Activated T-cell treated with anti-CD3 and anti-CD28 coated beads, Interleukin-2, amount 50 U/mL, for 4 hours (primary cell): ENCODE data around the gene EFNA5. TPM values are rescaled to one million over a fixed set of nuclear protein-coding genes. Genes with fewer than 3 reads are reported as not detected.
"Not testable (repeated sequence)": the region's sequence is repeated elsewhere in the genome, so short reads cannot be mapped to it uniquely, and the experiment has no call there.

Experiments
- ATAC-seq, 2 donors: fragments of 200-7000 bp; cut with Tn5 transposase; one replicate each; pipeline ENCODE4 v1.10.0; 2021
- DNase-seq: peaks from one replicate; pipeline ENCODE4 v3.0.0-alpha.2; 2020
- H3K27me3 Mint-ChIP-seq: one replicate; pipeline ENCODE4 v1.8.0; 2021; ENCODE audit warnings: low read depth, mixed read lengths
- H3K36me3 Mint-ChIP-seq: one replicate; pipeline ENCODE4 v1.8.0; 2022; ENCODE audit warnings: mixed read lengths; ENCODE audit not compliant: insufficient read depth
- H3K4me1 Mint-ChIP-seq: one replicate; pipeline ENCODE4 v1.8.0; 2021; ENCODE audit warnings: low read depth, mixed read lengths
- H3K4me3 Mint-ChIP-seq: one replicate; pipeline ENCODE4 v1.8.0; 2021; ENCODE audit warnings: mild to moderate bottlenecking, moderate library complexity, mixed read lengths
- H3K9me3 Mint-ChIP-seq: one replicate; pipeline ENCODE4 v1.8.0; 2021; ENCODE audit warnings: mixed read lengths
- total RNA-seq, 3 donors: library from RNA; stranded (reverse); gene quantifications; one replicate each; pipeline ENCODE4 v1.2.1, GENCODE V29; 2021

The EFNA5 gene
- total RNA-seq, 3 donors from 2014 or later = 0.13 to 0.24 TPM; not detected in 1

DNA sequence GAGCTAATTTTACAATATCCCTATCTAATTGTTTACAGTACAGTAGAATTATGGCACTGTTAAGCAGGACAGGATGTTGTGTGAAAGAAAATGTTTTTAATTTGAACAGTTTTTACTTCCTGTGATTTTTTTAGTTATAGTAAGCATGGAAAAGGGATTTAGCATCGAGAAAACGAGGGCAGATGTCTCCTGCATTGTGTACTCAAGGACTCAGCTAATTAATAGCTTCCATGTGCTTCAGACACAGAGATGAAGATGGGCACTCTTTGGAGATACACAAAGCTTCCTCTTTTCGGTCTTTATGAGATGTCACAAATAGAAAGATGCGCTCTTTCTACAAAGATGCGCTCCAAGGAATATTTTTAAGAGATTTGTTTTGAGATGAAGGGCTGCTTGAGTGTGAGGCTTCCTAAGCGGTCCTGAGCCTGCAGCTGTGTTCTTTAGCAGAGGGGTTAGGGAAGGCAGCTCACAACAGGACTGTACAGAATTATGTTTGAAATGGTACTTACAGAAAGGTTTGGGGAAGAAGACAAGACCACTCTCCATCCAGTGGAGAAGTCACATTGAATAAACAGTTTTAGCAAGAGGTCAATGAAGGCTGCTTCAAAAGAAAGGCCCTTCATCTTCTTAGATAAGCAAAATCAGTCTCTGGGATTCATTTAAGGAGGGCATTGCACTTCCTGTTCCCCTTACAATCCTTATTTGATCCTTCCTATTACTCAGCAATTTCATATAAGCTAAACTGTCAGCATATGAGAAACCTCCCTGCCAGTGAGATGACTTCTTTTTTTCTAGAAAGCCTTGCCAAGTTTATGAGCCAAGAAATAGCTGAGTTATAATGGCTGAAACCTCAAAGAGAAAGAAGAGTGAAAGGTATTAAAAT, 311.5 kb downstream of the EFNA5 start:
- H3K9me3 Mint-ChIP-seq = no peaks in the 10 kb centered on the region
- no peaks in the 10 kb centered on the region for H3K36me3 Mint-ChIP-seq
- ATAC-seq (no peak), DNase-seq (no peak)
- no peak overlapping the region for H3K4me3 Mint-ChIP-seq
- no peaks in the 10 kb centered on the region for H3K27me3 Mint-ChIP-seq
- H3K4me1 Mint-ChIP-seq = no peaks in the 10 kb centered on the region

DNA sequence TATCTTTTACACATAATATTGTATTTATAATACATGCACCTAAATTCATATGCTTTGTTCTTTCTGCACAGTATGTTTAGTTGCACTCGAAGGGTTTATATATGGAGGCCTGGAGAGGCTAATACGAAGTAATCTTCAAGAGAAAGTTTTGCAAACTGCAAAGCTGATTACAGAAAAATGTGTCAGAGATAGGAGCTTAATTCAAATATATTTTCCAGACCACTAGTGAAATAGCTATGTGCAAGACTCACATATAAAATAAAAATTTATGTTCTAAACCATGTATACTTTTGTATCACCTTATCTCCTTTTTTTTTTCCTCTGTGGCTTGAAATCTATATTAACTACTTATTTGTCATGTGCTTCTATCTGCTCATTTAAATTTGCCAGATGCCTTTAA, 313.8 kb downstream of the EFNA5 start:
- no peaks in the 10 kb centered on the region for H3K9me3 Mint-ChIP-seq
- H3K36me3 Mint-ChIP-seq = no peaks in the 10 kb centered on the region
- DNase-seq (no peak), ATAC-seq (no peak)
- H3K27me3 Mint-ChIP-seq = no peaks in the 10 kb centered on the region
- no peak overlapping the region for H3K4me3 Mint-ChIP-seq
- no peaks in the 10 kb centered on the region for H3K4me1 Mint-ChIP-seq

DNA sequence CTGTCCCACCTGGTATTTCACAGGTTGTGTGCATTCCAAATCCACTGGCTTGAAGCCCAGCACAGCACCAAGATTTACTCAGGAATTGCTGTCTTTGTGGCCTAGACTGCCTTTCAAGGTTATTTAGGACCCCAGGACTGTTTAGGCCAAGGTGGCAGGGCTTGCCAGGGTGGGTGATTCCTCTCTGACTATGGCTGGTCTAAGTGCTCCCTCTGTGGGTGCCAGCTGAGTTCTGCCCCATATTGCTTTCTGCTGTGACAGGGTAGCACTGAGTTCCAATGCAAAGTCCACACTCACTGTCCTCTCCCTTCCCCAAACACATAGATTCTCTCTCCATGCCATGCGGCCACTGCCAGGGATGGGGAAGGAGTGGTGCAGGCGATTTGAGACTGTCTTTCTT, 318.2 kb downstream of the EFNA5 start:
- no peak for ATAC-seq
- Mint-ChIP-seq H3K36me3 (no peaks in the 10 kb centered on the region), H3K4me3 (no peak overlapping the region), H3K4me1 (no peaks in the 10 kb centered on the region), H3K27me3 (no peaks in the 10 kb centered on the region), H3K9me3 (peaks cover 5% of the 10 kb centered on the region)
- no peak for DNase-seq

DNA sequence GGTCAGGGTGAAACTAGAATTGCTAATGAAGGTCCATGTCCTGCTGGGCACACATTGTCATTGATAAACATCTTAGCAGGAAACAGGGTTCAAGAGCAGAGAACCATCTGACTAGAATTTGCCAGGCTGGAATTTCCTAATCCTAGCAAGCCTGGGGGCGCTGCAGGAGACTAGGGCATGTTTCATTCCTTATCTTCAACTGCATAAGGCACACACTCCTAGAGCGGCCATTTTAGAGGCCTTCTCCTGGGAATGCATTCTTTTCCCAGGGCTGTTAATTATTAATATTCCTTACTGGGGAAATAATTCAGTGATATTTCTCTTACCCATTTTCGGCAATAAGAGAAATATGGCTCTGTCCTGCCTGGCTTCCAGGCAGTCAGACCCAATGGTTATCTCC, 324.2 kb downstream of the EFNA5 start:
- H3K4me1 Mint-ChIP-seq, DNase-seq, ATAC-seq, H3K27me3 Mint-ChIP-seq, H3K4me3 Mint-ChIP-seq, H3K36me3 Mint-ChIP-seq: not testable (repeated sequence)
- peaks cover 28% of the 10 kb centered on the region for H3K9me3 Mint-ChIP-seq

DNA sequence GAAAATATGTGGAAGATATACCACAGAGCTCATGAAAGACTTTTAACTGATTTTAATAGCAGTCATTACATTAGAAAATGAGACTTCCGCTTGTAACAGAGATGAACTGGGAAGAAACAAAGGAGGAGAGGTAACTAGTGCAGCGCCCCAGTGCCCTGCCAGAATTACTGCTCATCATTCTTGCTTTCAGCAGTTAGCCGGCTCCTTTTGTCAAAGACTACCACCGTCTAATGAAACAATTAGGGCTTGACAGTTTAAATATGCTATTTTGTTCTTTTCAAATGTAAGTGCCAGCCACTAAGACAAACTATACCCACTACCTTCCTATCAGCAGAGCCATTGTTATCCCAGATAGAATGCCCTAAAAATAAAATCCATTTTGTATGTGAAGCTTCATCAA, 328.4 kb downstream of the EFNA5 start:
- ATAC-seq = no peak
- Mint-ChIP-seq H3K4me3 (no peak overlapping the region), H3K27me3 (no peaks in the 10 kb centered on the region), H3K9me3 (peaks cover 23% of the 10 kb centered on the region), H3K4me1 (no peaks in the 10 kb centered on the region), H3K36me3 (no peaks in the 10 kb centered on the region)
- DNase-seq = no peak

DNA sequence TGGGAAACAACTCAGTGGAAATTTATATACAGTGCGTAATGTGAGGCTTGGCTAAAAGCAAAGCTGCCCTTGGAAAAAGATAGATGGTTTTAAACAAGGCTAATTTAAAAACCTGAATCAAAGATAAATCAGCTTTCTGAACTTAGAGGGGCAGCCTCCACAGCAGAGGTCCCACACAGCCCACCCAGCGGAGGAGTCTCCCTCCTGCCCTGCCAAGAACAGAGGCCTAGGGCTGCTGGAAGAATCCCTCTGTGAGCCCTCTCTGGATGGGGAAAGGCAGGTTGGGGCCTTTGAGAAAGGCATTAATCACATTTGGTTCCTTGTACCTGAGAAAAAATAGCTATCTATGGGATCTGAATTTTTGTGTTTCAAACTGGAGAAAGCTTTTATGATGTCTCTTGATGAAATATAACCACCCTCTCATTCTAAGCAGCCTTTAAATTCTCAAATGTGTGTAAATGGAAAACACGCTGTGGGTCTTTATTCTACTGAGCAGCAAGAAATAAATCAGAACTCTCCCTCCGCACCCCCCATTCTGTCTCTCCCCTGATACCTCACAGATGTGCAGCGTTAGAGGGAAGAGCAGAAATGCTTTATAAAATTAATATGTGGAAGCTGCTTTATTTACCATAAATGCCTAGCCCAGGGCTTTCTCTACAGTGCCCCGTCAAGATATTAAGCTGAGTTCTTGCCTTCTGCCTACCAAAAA, 329.2 kb downstream of the EFNA5 start:
- H3K4me3 Mint-ChIP-seq = no peak overlapping the region
- DNase-seq (no peak), ATAC-seq (no peak)
- peaks cover 23% of the 10 kb centered on the region for H3K9me3 Mint-ChIP-seq
- no peaks in the 10 kb centered on the region for H3K27me3 Mint-ChIP-seq
- no peaks in the 10 kb centered on the region for H3K36me3 Mint-ChIP-seq
- H3K4me1 Mint-ChIP-seq = no peaks in the 10 kb centered on the region

DNA sequence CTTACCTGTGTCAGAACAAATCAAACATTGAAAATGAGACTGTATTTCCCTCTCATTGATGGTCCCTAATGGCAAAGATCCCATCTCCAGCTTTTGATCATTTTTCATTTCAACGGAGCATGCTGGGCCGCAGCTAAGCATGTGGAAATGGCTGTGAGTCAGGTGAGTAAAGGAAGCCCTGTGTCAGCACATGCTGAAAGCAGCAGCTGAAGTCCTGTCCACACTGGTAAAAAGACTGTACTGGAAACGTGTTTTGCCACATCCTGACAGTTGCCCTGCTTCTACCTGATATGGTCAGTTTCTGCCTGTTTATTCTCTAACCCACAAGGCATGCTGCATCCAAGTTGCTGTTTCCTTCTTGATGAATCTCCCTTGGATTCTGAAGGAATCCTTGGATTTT, 330.1 kb downstream of the EFNA5 start:
- H3K4me1 Mint-ChIP-seq = no peaks in the 10 kb centered on the region
- H3K9me3 Mint-ChIP-seq = peaks cover 18% of the 10 kb centered on the region
- DNase-seq (no peak), ATAC-seq (no peak)
- no peaks in the 10 kb centered on the region for H3K36me3 Mint-ChIP-seq
- H3K4me3 Mint-ChIP-seq = no peak overlapping the region
- no peaks in the 10 kb centered on the region for H3K27me3 Mint-ChIP-seq

DNA sequence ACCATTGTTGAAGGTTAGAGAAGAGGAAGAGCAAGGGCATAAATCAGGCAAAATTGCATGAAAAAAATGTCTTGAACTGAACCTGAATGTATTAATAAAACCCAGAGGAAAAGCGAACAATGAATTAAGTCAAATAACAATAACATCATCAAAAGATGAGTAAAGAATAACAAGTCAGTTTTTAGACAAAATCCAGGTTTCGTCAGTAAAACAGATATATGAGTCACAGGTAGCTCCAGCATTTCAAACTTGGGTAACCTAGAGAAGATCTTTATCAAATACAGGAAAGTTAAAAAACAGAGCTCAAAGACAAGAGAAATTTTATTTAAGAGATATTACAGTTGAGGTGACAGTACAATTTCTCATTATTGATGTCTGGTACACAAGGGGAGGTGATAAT, 332.4 kb downstream of the EFNA5 start:
- H3K36me3 Mint-ChIP-seq = no peaks in the 10 kb centered on the region

DNA sequence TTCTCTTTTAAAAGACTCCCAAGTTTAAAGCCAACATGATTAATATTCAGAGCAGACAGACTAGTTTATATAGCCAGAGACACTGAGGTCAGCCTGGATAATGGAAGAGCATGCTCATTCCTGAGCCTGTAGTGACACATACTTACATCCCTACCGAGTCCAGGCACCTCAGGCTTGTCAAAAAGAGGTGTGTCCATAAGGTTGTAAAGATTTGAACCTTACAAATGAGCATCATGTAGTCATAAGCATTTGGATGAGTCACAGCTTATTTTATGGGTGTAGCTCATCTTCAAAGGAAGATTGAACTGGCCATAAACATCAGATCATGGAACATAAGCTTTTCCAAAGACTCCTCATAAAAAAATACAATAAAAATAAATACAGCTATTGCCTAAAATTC, 333.5 kb downstream of the EFNA5 start:
- Mint-ChIP-seq H3K36me3 (no peaks in the 10 kb centered on the region), H3K9me3 (no peaks in the 10 kb centered on the region), H3K27me3 (no peaks in the 10 kb centered on the region), H3K4me3 (no peak overlapping the region), H3K4me1 (no peaks in the 10 kb centered on the region)
- ATAC-seq (no peak), DNase-seq (no peak)

More for the DNA sequence above, 332.4 kb downstream of the EFNA5 start:
- Mint-ChIP-seq H3K4me1 (no peaks in the 10 kb centered on the region), H3K27me3 (no peaks in the 10 kb centered on the region), H3K9me3 (no peaks in the 10 kb centered on the region), H3K4me3 (no peak overlapping the region)
- DNase-seq (no peak), ATAC-seq (no peak)

DNA sequence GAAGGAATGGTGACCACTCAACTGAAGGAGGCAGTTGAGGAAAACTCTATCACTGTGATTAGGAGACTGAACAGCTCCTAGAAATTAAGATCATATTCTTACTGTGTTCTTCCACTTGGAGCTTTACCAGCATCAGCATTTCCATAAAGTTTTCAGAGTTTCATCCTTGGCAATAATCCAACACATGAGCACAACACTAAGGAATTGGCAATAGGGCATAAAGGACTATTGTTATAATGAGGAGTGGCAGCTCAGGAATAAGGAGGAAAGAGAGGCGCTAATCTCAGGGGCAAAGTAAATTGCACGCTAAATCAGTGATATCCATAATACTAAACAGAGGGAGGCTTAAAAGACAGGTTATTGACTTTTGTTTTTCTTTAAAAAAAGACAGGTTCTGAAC, 338.9 kb downstream of the EFNA5 start:
- no peaks in the 10 kb centered on the region for H3K9me3 Mint-ChIP-seq
- ATAC-seq = no peak
- H3K27me3 Mint-ChIP-seq = no peaks in the 10 kb centered on the region
- H3K36me3 Mint-ChIP-seq = no peaks in the 10 kb centered on the region
- no peak for DNase-seq
- no peak overlapping the region for H3K4me3 Mint-ChIP-seq
- H3K4me1 Mint-ChIP-seq = no peaks in the 10 kb centered on the region

DNA sequence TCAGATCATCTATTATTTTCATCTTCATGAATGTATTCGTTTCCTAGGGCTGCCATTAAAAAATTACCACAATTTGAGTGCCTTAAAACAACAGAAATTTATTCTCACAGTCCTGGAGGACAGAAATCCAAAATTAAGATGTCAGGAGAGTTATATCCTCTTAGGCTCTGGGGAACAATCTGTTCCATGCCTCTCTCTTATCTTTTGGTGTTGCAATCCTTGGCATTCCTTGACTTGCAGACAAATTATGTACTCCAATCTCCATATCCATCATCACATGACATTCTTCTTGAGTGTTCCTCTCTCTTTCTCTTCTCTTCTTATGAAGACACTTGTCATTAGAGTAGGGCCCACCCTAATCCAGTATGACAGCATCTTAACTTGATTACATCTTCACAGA, 339.4 kb downstream of the EFNA5 start:
- Mint-ChIP-seq H3K27me3 (no peaks in the 10 kb centered on the region), H3K4me3 (no peak overlapping the region), H3K4me1 (no peaks in the 10 kb centered on the region), H3K9me3 (no peaks in the 10 kb centered on the region), H3K36me3 (no peaks in the 10 kb centered on the region)
- ATAC-seq = no peak
- DNase-seq = no peak

DNA sequence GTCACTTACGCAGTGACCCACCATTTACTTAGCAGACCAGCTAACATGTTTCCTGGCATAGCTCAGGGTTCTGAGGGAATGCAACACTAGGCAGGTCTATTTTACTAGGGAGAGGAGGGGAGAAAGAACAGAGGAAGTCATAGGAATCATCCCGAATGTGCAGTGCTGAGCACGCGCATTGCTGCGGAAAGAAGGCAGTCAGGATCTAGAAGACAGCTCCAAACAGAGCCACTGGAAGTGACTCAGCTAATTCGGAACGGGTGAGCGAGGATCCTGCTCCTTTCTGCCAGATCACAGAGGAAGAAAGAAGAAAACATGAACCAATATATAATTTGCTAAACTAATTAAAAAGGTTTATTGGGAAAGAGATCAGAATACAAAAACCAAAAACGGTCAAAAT, 339.8 kb downstream of the EFNA5 start:
- Mint-ChIP-seq H3K9me3 (no peaks in the 10 kb centered on the region), H3K36me3 (no peaks in the 10 kb centered on the region), H3K4me1 (no peaks in the 10 kb centered on the region), H3K27me3 (no peaks in the 10 kb centered on the region), H3K4me3 (no peak overlapping the region)
- ATAC-seq = no peak
- no peak for DNase-seq

DNA sequence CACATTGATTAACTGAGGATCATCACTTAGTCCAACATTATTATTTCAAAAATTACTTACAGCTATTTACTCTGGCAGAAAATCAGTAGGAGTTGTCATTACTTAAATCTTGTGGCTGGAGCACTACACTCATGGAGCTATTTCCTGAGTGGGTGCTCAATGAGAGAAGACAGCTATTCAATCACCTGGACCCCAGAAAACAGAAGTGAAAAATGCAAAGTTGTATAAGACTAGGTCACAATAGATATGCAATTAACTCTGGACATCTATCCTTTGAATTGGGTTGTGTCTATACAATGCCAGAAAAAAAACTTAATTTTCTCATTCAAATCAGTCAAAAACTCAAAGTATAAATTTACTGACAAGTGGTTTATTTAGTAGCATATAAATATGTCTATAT, 340.9 kb downstream of the EFNA5 start:
- Mint-ChIP-seq H3K36me3 (no peaks in the 10 kb centered on the region), H3K27me3 (no peaks in the 10 kb centered on the region), H3K4me3 (no peak overlapping the region), H3K4me1 (no peaks in the 10 kb centered on the region), H3K9me3 (no peaks in the 10 kb centered on the region)
- no peak for ATAC-seq
- DNase-seq = no peak
